ENCODE results near the gene BHLHA9.
A peak's percentile ranks its signal among the peaks of the same experiment; 100 is the strongest.
"Not testable (repeated sequence)": the region's sequence is repeated elsewhere in the genome, so short reads cannot be mapped to it uniquely, and the experiment has no call there.

DNA sequence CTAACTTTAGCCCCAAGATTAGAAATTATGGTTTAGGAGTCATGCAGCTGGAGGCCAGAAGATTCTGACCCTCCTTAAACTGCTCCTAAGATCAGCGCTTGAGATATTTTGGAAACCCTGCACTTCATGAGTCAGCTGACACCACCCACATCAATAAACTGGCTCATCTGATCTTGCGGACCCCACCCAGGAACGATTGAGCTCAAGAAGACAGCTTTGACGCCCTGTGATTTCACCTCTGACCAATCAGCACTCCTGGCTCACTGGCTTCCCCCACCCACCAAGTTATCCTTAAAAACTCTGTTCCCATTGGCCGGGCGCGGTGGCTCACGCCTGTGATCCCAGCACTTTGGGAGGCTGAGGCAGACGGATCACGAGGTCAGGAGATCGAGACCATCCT is 29.8 kb upstream of the BHLHA9 start:
- TF ChIP-seq L3MBTL2 (conservative IDR thresholded peaks at IDR 0.05), result peak; percentile 22; the same call in 1 of the 2 replicates
- TF ChIP-seq ARNT (IDR thresholded peaks at IDR 0.05); TARDBP (IDR thresholded peaks at IDR 0.05); SUZ12 (IDR thresholded peaks at IDR 0.05); FOXM1 (IDR thresholded peaks at IDR 0.05; ENCODE audit: borderline replicate concordance); CTBP1 (IDR thresholded peaks at IDR 0.05; ENCODE audit: borderline replicate concordance): not testable (repeated sequence)
